Measurements from ENCODE around the gene PRKN.
A peak's percentile ranks its signal among the peaks of the same experiment; 100 is the strongest.

PRKN gene

DNA sequence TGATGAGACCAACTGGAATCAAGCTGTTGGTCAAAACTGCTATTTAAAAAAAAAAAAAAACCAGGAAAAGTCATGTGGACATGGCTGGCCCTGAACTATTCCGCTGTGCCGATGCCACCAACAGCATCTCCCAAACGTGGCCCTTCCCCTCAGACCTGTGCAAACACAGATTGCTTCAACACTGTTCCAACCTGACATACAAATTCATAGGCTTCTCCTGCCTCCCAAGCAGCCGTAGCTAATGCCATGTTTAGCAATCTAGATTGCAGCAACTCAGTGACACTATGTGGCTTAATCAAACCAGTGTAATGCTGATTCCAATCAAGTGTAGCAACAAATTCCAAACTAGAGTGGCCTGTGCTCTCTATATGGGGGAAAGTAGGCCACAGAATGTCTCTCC lies 16.2 kb downstream of the PRKN start:
- no peak for DNase-seq

DNA sequence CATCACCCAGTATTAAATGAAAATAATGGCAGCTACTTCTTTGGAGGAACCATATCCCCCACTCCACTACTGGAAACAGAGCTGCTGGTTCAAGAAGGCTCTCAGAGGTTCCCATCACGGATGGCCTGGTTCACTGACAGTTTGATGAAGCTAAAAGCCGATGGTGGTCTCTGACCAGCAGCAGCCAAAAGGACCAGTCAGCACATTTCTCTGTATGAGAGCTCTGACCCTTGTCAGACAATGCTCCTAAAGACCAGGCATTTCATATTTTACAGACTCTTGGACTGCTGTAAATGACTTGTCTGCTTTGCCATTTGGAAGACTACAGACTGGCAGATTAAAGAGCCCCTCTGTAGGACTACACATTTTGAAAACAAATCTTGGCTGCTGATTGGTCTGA lies 16.6 kb downstream of the PRKN start:
- DNase-seq, result no peak

- DNase-seq, result no peak
These were observed 17.1 kb downstream of the PRKN start for GRCh38 chr6:162710419-162710818.

DNA sequence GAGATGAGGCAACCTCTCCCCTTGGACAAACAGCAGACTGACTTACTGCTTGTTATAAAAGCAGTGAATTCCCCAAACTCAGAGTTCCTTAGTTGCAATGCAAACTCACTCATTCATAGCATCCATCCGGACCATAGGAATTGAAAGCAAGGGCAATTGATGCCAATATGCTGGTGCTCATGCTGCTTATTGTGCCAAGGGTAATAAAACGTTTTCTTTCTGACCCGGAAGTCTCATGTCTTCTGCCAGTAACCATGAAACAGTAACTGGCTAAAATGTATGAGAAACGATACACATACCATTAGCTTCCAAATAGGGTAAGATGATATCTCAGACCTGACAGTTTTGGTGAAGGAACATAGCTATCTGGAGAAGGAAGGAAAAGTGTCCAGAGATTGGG lies 18.1 kb downstream of the PRKN start:
- no peak for DNase-seq

DNA sequence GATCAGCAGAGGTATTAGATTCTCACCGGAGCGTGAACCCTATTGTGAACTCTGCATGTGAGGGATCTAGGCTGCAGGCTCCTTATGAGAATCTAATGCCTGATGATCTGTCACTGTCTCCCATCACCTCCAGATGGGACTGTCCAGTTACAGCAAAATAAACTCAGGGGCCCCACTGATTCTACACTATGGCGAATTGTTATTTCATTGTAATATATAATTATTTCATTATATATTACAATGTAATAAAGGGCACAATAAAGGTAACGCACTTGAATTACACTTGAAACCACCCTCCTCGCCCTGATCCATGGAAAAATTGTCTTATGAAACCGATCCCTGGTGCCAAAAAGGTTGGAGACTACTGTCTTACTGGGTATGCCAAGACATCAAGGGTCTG lies 18.6 kb downstream of the PRKN start:
- no peak for DNase-seq

DNA sequence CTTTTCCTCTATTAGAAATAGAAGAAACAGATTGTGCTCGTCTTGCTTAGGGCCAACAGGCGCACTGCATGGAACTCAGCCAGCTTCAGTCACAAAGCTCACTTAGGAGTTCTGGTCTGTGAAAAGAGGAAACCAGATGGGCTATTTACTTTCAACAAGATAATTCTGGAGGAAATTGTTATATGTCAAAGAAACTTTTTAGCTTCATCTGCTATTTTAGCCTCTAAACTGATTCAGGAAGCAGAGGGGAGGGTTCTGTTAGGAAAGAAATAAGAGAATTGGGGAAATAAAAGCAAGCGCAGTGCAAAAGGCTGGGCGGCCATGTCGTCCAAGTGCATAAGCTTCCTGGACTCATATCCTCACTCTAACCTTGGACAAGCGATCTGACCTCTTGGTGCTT lies 21.3 kb downstream of the PRKN start:
- peak in 24 of 56 donors; percentile 7 to 72 (median 24) for DNase-seq

DNA sequence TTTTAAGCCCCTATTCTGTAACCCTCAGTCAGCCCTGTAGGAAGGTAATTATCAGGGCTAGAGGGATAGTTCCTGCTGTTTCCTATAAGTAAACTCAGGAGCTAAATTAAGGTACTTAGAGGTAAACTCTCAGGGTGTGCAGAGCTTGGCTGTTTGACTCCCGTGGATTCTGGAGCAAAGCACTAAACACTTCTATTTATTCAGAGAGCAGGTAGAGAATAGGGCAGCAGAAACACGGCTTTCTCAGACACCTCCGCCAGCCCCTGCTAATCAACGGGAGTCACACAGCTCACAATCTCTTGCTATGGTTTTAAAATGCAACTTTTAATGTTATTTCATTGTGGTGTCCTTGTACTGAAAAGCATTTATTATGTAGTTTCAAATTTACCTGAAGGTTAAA lies 21.8 kb downstream of the PRKN start:
- no peak for DNase-seq

- no peak for DNase-seq
These were observed 23.6 kb downstream of the PRKN start for GRCh38 chr6:162704001-162704400.

- DNase-seq, result no peak
These were observed 25.1 kb downstream of the PRKN start for GRCh38 chr6:162702446-162702845.

GRCh38 chr6:162701551-162701950 lies 26.0 kb downstream of the PRKN start:
- DNase-seq, result no peak

- no peak for DNase-seq
These were observed 26.6 kb downstream of the PRKN start for GRCh38 chr6:162700966-162701365.

DNA sequence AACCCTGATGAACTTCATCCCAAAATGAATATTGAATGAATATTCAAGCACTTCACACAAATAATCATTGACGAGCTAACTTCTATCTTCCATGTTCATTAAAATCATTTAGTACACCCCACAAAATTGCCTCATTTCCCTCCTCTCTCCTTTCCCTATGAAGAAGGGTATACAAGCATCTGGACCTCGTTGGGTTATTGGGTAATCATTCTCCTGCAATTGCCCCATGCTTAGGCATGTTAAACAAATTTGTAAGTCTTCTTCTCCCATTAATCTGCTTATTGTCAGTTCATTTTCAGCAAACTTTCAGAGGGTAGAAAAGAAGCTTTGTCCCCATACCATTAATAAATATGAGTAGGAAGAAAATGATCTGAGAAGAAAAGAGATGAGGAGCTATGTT lies 27.6 kb downstream of the PRKN start:
- no peak for DNase-seq

GRCh38 chr6:162698440-162698839 lies 29.1 kb downstream of the PRKN start:
- DNase-seq, result no peak

- DNase-seq, result no peak
These were observed 29.6 kb downstream of the PRKN start for GRCh38 chr6:162697872-162698403.

DNA sequence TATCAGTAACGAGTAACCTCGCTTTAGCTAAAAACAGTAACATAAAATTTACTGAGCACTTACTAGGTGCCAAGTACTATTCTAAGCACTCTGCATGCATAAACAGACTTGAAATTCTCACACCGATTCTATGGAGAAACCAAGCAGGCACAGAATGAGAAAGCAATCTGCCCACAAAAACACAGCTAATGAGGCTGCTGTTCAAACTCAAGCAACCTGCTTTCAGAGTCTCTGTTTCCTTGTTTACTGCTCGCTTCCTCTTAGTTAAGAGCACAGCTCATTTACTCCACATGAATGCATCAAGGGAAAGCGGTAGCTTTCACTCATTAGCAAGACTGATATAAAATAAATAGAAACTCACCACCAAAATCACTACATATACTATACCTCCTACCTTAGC lies 37.4 kb downstream of the PRKN start:
- DNase-seq, result no peak

- DNase-seq, result no peak
These were observed 38.7 kb downstream of the PRKN start for GRCh38 chr6:162688751-162689345.

- DNase-seq, result no peak
These were observed 42.0 kb downstream of the PRKN start for GRCh38 chr6:162685586-162685985.

DNA sequence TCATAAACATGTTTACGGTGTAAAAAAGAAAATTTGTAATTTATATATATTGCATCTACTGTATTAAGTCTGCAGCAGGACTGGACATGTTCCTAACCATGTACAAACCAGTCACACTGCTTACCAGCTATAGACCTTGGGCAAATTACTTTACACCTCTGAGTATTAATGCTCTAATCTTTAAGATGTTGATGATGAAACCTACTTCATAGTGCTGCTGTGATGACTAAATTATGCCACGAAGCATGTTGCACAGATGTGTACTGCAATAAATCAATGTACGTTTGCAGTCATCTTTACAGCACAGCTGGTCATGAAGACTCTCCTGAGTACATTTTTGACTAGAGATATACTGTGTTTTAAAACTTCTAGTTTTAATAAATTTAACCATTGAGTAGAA lies 42.6 kb downstream of the PRKN start:
- DNase-seq, result no peak

DNA sequence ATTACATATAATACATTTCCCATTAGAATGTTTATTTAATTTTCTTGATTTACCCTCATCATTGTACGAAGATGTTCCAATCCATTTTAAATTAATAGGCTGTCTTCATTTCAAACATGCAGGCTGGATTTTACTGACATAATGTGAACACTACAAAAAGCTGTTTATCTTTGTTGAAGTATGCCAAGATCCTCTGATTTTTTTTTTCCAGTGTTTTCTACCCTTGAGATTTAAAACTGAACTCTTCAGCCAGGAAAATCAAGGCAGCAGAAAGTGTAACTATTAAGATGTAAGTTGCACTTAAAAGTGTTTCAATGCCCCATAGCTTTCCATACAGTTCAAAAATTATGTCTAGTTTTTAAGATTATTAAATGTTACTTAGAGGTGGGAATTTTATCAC lies 43.5 kb downstream of the PRKN start:
- DNase-seq, result no peak

GRCh38 chr6:162683135-162683534 lies 44.4 kb downstream of the PRKN start:
- no peak for DNase-seq

GRCh38 chr6:162681447-162681846 lies 46.1 kb downstream of the PRKN start:
- DNase-seq, result no peak

DNA sequence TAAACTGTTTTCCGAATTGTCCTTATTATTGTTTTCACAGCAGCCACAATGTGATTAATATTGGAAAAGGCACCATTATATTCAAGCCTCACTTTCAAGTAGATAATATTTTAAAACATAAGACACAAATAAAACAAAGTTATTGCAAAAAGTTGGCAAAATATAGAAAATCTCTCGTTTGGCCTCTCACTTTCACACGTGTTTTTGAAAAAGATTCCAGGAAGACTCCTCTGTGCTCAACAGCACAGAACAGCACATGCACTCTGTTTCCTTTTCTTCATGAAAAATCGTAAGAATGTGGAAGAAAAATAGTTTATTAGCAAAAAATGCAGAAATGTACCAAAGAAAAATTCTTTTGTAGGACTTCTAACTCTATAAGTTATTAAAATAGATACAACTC lies 46.7 kb downstream of the PRKN start:
- no peak for DNase-seq

- DNase-seq, result no peak
These were observed 47.2 kb downstream of the PRKN start for GRCh38 chr6:162680367-162680766.

DNA sequence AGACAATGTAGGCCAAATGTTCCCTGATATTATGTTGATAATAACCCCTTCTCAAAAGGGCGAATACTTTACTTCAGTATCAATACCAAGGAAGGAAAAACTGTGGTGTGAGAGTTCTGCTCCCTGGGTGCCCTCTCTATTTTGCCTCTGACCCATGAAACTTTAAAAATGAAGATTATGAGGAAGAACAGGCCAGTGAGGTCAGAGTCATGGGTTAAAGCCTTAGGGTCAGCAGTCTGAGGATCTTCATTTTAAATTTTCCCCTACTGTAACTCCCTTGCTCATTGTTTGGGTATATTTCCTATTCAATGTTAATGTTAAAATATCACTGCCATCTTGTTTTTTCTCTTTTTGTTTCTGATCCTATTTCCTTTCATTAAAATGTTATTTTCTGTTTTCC lies 47.9 kb downstream of the PRKN start:
- no peak for DNase-seq
